CD14-positive monocyte (primary cell): Measurements from ENCODE around the gene ARSK. TPM values are rescaled to one million over a fixed set of nuclear protein-coding genes. Genes with fewer than 3 reads are reported as not detected.

ENCODE experiments used
- DNase-seq, 3 donors: peaks; one replicate each; pipeline ENCODE4 v3.0.0-alpha.2; 2011 to 2022
- H2AFZ ChIP-seq: 2 replicates; pipeline ENCODE4 v1.6.0; 2012; ENCODE audit warnings: mild to moderate bottlenecking, low read depth, low read length, inconsistent platforms; ENCODE audit not compliant: insufficient read depth, poor library complexity, severe bottlenecking
- H3K27ac ChIP-seq, 2 donors: 1 replicate in 1 of 2; 2 replicates in 1 of 2; pipeline ENCODE4 v1.5.1; 2012 to 2013; ENCODE audit warnings: low read length in 2 of 2, control low read depth in 1 of 2, inconsistent platforms in 1 of 2, low read depth in 1 of 2, mild to moderate bottlenecking in 1 of 2
- H3K27me3 ChIP-seq, 2 donors: one replicate each; pipeline versions ENCODE4 v1.6.0 to v1.6.1; 2011 to 2013; ENCODE audit warnings: low read length in 2 of 2; ENCODE audit not compliant: control insufficient read depth in 2 of 2, insufficient read depth in 2 of 2
- H3K36me3 ChIP-seq, 2 donors: replicated peaks in 1 of 2; 1 replicate in 1 of 2; 2 replicates in 1 of 2; pipeline versions ENCODE4 v1.5.1 to v1.6.1; 2012 to 2013; ENCODE audit warnings: low read length in 2 of 2, control low read depth in 1 of 2, inconsistent platforms in 1 of 2, mild to moderate bottlenecking in 1 of 2; ENCODE audit not compliant: insufficient read depth in 2 of 2, control insufficient read depth in 1 of 2
- H3K4me1 ChIP-seq, 2 donors: 1 replicate in 1 of 2; 2 replicates in 1 of 2; pipeline versions ENCODE4 v1.5.1 to v1.6.1; 2012 to 2013; ENCODE audit warnings: low read length in 2 of 2, control low read depth in 1 of 2, inconsistent platforms in 1 of 2, mild to moderate bottlenecking in 1 of 2, moderate library complexity in 1 of 2; ENCODE audit not compliant: insufficient read depth in 2 of 2, control insufficient read depth in 1 of 2
- H3K4me2 ChIP-seq: replicated peaks from 2 replicates; pipeline ENCODE3; 2012; ENCODE audit warnings: low read length, moderate library complexity, mild to moderate bottlenecking; ENCODE audit not compliant: poor library complexity, severe bottlenecking; ENCODE audit errors: extremely low read depth
- H3K4me3 ChIP-seq, 3 experiments: fragments of 200-600 bp in 1 of 3; sonication (generic) in 1 of 3; replicated peaks in 1 of 3; 1 replicate in 2 of 3; 2 replicates in 1 of 3; pipeline ENCODE4 v1.5.1; 2011 to 2013; ENCODE audit warnings: low read length in 3 of 3, mild to moderate bottlenecking in 3 of 3, control low read depth in 2 of 3, low read depth in 2 of 3, inconsistent platforms in 1 of 3, moderate library complexity in 1 of 3
- H3K79me2 ChIP-seq: 2 replicates; pipeline ENCODE4 v1.6.0; 2012; ENCODE audit warnings: mild to moderate bottlenecking, control low read depth, inconsistent platforms, low read length, moderate library complexity; ENCODE audit not compliant: insufficient read depth
- H3K9ac ChIP-seq: 2 replicates; pipeline ENCODE4 v1.6.0; 2017; ENCODE audit warnings: low read length, mild to moderate bottlenecking; ENCODE audit not compliant: insufficient read depth, poor library complexity, severe bottlenecking
- H3K9me3 ChIP-seq, 2 donors: replicated peaks in 1 of 2; 1 replicate in 1 of 2; 2 replicates in 1 of 2; pipeline versions ENCODE4 v1.5.1 to v1.6.1; 2012 to 2013; ENCODE audit warnings: low read length in 2 of 2, control low read depth in 1 of 2; ENCODE audit not compliant: control insufficient read depth in 1 of 2, insufficient read depth in 1 of 2
- H4K20me1 ChIP-seq: 2 replicates; pipeline ENCODE4 v1.6.0; 2012; ENCODE audit warnings: mild to moderate bottlenecking, low read length, control low read depth, moderate library complexity; ENCODE audit not compliant: insufficient read depth
- H3K27ac Mint-ChIP-seq, 7 donors: one replicate each; pipeline ENCODE4 v1.8.0; 2020; ENCODE audit warnings: mild to moderate bottlenecking in 7 of 7, mixed read lengths in 7 of 7, moderate library complexity in 6 of 7, inconsistent platforms in 2 of 7
- H3K27me3 Mint-ChIP-seq, 3 donors: one replicate each; pipeline ENCODE4 v1.8.0; 2021 to 2022; ENCODE audit warnings: low read depth in 3 of 3, mild to moderate bottlenecking in 3 of 3, mixed read lengths in 3 of 3, moderate library complexity in 3 of 3, inconsistent platforms in 1 of 3
- H3K36me3 Mint-ChIP-seq, 2 donors: one replicate each; pipeline ENCODE4 v1.8.0; 2020; ENCODE audit warnings: mixed read lengths in 2 of 2, inconsistent platforms in 1 of 2, mild to moderate bottlenecking in 1 of 2
- H3K4me1 Mint-ChIP-seq: one replicate; pipeline ENCODE4 v1.8.0; 2020; ENCODE audit warnings: mild to moderate bottlenecking, mixed read lengths
- H3K4me3 Mint-ChIP-seq, 2 donors: one replicate each; pipeline ENCODE4 v1.8.0; 2020; ENCODE audit warnings: mild to moderate bottlenecking in 2 of 2, mixed read lengths in 2 of 2, moderate library complexity in 1 of 2
- H3K9me3 Mint-ChIP-seq, 7 donors: one replicate each; pipeline ENCODE4 v1.8.0; 2020 to 2022; ENCODE audit warnings: mixed read lengths in 7 of 7, mild to moderate bottlenecking in 6 of 7, moderate library complexity in 6 of 7, inconsistent platforms in 2 of 7
- CTCF ChIP-seq: fragments of 200-600 bp; IDR thresholded peaks from one replicate; pipeline ENCODE4 v1.8.0; 2022; ENCODE audit warnings: antibody characterized with exemption, mild to moderate bottlenecking
- WGBS: methylation state at CpG from one replicate; pipeline ENCODE4 v1.1.5; 2013; ENCODE audit warnings: missing lambda C conversion rate; ENCODE audit not compliant: insufficient coverage; 5-methylcytosine and 5-hydroxymethylcytosine counted together
- intact Hi-C, 2 donors: fragments of 100-400 bp; cut with micrococcal nuclease; formaldehyde crosslinking; loops; one replicate each; pipeline versions ENCODE4 v1.15.0 to v1.15.1; 2023
- polyA plus RNA-seq, 3 donors: library from polyadenylated mRNA; depleted of rRNA in 1 of 3; unstranded in 2 of 3; stranded (reverse) in 1 of 3; fragments of 300-500 nt in 2 of 3; fragments of >200 nt in 1 of 3; fragmentation: Illumina TruSeq in 2 of 3; gene quantifications; 1 replicate in 2 of 3; 2 replicates in 1 of 3; pipeline ENCODE4 v1.2.3, GENCODE V29; 2012 to 2021

Gene ARSK
- polyA plus RNA-seq, 3 donors, result 0.67 to 1.3 (median 1.3) TPM

GRCh38 chr5:95530416-95530815 is 24.5 kb upstream of the ARSK start:
- peaks cover 73 to 91% of the 10 kb centered on the region in 2 donors for H3K36me3 Mint-ChIP-seq

GRCh38 chr5:95531491-95531890 is 23.4 kb upstream of the ARSK start:
- no peak overlapping the region for H3K9ac ChIP-seq
- no peaks in the 10 kb centered on the region for H3K4me1 ChIP-seq
- peaks cover 74 to 91% of the 10 kb centered on the region in 2 donors for H3K36me3 Mint-ChIP-seq
- H3K4me3 Mint-ChIP-seq, result no peak overlapping the region
- no peak for DNase-seq
- no peaks in the 10 kb centered on the region for H3K27me3 ChIP-seq
- intact Hi-C loops, result no loop called here
- H4K20me1 ChIP-seq, result no peaks in the 10 kb centered on the region
- no peaks in the 10 kb centered on the region for H3K9me3 Mint-ChIP-seq
- no peak overlapping the region for H3K27ac ChIP-seq
- H3K36me3 ChIP-seq, result peaks cover 66 to 98% of the 10 kb centered on the region in 2 donors
- no peaks in the 10 kb centered on the region for H3K4me1 Mint-ChIP-seq
- H3K27me3 Mint-ChIP-seq, result no peaks in the 10 kb centered on the region
- no peak overlapping the region for H3K27ac Mint-ChIP-seq
- H3K4me3 ChIP-seq, result no peak overlapping the region
- no peak for TF ChIP-seq CTCF
- no peaks in the 10 kb centered on the region for H3K9me3 ChIP-seq
- H2AFZ ChIP-seq, result no peak overlapping the region
- no peaks in the 10 kb centered on the region for H3K79me2 ChIP-seq
- H3K4me2 ChIP-seq, result no peak overlapping the region

More at GRCh38 chr5:95530416-95530815, 24.5 kb upstream of the ARSK start:
- Histone ChIP-seq H2AFZ (no peak overlapping the region), H3K36me3 (peaks cover 60 to 96% of the 10 kb centered on the region in 2 donors), H3K79me2 (no peaks in the 10 kb centered on the region), H3K4me3 (no peak overlapping the region), H3K27ac (no peak overlapping the region), H3K9me3 (no peaks in the 10 kb centered on the region), H4K20me1 (no peaks in the 10 kb centered on the region), H3K4me2 (no peak overlapping the region), H3K9ac (no peak overlapping the region), H3K27me3 (no peaks in the 10 kb centered on the region), H3K4me1 (no peaks in the 10 kb centered on the region)
- intact Hi-C loops, result no loop called here
- TF ChIP-seq CTCF, result no peak
- peak overlapping the region in 1 of 7 donors; percentile 33 for H3K27ac Mint-ChIP-seq
- H3K4me1 Mint-ChIP-seq, result no peaks in the 10 kb centered on the region
- DNase-seq, result no peak
- H3K9me3 Mint-ChIP-seq, result no peaks in the 10 kb centered on the region
- 100% methylated on average over 2 of the region's 2 CpGs for WGBS
- no peaks in the 10 kb centered on the region for H3K27me3 Mint-ChIP-seq
- no peak overlapping the region for H3K4me3 Mint-ChIP-seq
